ENCODE data around the gene KIF1B.

Gene KIF1B

DNA sequence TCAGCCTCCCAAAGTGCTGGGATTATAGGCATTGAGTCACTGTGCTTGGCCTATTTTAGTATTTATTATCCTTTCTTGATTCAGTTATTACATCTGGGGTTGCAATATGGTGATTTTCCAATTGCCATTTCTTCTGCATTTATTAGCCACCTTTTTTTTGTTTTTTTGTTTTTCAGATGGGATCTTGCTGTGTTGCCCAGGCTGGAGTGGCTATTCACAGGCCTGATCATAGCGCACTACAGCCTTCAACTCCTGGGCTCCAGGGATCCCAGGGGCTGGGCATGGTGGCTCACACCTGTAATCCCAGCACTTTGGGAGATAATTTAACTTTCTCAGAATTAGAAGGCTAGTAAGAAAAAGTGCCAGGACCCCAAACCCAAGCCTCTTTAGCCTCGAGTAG lies 106.4 kb downstream of the KIF1B start:
- H3K4me3 ChIP-seq (ENCODE audit: low read depth, low read length) = no peak overlapping the region
- no peak for DNase-seq (ENCODE audit: low read depth)

DNA sequence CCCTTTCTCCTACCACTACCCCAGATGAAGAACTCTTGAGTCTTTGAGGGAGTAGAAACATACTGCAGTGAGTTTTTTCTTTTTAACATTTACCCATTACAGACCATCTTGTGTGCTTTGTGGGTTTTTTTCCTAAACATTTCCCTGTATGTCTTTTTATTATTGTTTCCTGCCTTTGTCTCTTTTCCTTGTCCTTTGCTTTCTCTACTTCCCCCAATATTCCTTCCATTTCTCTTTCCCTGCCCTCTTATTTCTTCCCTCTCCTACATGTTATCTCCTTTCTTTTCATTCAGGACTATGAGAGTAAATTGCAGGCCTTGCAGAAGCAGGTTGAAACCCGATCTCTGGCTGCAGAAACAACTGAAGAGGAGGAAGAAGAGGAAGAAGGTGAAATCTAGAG lies 109.4 kb downstream of the KIF1B start:
- DNase-seq (ENCODE audit: low read depth) = no peak

DNA sequence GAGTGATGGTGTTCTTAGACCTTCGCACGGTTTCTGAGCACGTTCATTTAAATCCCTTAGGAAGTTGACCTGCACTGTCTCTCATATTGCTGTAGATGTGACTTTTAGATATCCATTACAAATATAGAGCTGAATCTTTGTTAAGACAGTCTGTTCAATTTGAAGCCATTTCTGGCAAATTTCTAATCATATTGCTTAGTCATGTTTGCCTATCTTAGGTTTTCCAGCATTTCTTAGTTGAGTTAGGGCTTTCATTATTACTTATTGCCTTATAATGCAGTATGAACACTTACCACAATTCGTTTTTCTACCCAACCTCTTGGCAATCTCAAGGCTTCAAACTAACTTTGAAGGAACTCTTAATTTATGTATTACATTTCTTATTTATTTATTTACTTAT lies 110.0 kb downstream of the KIF1B start:
- no peak for DNase-seq (ENCODE audit: low read depth)
- no peak overlapping the region for H3K4me3 ChIP-seq (ENCODE audit: low read depth, low read length)

More for the DNA sequence above, 109.4 kb downstream of the KIF1B start:
- no peak overlapping the region for H3K4me3 ChIP-seq (ENCODE audit: low read depth, low read length)

DNA sequence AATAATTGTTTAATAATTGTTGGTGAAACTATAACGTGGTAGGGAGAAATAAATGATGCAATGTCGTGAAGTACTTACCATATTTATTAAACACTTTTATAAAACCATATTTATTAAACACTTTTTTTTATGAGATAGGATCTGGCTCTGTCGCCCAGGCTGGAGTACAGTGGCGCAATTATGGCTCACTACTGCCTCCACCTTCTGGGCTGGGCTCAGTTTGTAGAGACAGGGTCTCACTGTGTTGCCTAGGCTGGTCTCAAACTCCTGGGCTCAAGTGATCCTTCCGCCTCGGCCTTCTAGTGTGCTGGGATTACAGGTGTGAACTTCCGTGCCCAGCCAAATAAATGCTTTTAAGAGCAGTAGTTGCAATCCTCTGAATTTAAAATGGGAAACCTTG lies 112.5 kb downstream of the KIF1B start:
- DNase-seq (ENCODE audit: low read depth) = no peak

DNA sequence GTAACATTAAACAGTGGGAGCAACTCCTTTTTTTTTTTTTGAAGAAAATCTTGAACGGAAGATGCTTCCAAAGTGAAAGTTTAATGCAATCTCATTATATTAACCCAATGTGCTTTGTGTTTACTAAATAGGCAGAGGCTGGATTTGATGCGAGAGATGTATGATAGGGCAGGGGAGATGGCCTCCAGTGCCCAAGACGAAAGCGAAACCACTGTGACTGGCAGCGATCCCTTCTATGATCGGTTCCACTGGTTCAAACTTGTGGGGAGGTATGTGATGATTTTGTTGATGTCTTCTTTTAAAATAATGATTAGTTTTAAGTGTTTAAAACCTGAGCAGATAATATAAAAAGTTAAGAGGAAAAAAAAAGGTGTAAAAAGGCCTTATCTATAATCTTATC lies 114.3 kb downstream of the KIF1B start:
- no peak for DNase-seq (ENCODE audit: low read depth)
- no peak overlapping the region for H3K4me3 ChIP-seq (ENCODE audit: low read depth, low read length)

More for the DNA sequence above, 112.5 kb downstream of the KIF1B start:
- no peak overlapping the region for H3K4me3 ChIP-seq (ENCODE audit: low read depth, low read length)

DNA sequence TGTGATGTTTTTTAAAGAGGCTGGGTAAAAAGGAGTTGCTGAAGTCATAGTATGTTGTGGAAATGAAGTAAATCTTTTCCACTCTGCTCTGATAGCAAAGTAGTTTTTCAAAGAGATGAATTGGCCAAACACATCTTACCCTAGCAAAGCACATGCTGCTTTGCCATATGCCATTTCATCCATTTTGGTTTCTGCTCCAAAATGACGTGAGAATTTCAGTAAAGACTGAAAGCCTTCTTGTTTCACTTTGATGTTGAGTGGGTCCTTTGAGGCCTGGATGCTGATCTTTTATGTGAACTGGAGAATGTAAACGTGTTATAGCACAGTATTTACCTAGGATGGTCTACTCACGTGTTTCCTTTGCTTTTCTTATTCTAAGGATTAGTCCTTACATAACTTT lies 115.2 kb downstream of the KIF1B start:
- H3K4me3 ChIP-seq (ENCODE audit: low read depth, low read length) = no peak overlapping the region
- DNase-seq (ENCODE audit: low read depth) = no peak

DNA sequence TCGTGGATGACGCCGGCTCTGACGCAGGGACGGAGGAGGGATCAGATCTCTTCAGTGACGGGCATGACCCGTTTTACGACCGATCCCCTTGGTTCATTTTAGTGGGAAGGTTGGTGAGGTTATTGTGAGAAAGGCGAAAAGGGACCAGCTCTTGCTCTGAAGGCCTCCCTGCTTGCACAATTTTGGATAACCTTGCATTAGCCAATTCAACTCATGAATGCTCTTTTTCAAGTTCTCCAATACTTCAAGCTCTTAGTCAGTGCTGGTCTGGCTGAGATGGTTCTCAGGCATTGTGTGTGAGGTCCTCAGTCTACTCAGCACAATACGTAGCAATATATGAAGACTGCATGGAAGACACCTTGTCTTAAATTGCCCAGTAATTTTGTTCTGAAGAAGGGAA lies 115.9 kb downstream of the KIF1B start:
- H3K4me3 ChIP-seq (ENCODE audit: low read depth, low read length) = no peak overlapping the region
- DNase-seq (ENCODE audit: low read depth) = no peak

DNA sequence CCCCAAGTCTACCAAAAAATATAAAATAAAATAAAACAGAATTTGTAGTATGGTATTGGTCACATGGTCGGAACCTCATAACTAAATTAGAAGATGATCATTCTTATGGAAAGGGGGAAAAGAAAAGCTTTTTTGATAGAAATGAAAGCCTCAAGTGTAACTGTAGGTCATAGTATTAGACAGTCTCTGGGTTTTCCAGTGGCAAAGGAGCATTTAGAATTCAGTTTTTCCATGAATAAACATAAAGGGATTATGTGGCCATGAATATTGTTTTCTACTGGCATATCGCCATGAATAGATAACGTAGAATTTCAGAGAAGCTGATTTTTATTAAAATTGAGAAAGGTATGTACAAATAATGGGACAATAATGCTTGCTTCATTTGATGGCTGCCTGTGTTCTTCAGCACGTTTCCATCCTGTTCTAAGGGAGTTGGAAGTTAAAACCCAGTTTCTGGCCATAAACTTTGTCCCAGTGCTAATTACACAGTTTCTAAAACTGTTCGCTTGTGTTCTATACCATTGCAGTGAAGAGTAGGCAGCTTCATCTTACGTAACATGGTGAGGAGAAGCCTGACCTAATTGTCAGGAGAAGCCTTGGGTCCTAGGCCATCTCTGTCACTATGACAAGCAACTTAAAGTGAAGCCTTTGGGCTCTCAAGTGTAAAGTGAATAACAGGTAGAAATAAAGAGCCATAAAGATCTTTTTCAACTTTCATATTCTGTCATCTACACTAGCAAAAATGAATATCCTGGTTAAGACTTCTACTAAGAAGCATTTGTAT lies 118.0 kb downstream of the KIF1B start:
- DNase-seq (ENCODE audit: low read depth) = no peak
- H3K4me3 ChIP-seq (ENCODE audit: low read depth, low read length) = no peak overlapping the region

DNA sequence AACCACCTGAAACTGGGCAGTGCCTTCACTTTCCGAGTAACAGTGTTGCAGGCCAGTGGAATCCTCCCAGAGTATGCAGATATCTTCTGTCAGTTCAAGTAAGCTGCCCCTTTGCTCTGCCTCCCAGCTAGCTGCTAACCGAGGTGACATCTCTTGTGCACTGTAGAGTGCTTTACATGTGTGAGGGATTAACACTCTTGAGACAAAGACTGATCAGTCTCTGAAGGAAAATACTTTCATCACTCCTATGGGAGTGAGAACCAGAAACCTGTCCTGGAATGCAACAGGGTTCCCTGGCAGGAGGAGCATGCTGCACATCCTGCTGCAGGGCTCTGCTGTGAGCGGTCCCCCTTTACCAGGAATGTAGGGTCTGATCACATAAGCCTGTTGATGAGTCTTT lies 127.1 kb downstream of the KIF1B start:
- DNase-seq (ENCODE audit: low read depth) = no peak
- no peak overlapping the region for H3K4me3 ChIP-seq (ENCODE audit: low read depth, low read length)

DNA sequence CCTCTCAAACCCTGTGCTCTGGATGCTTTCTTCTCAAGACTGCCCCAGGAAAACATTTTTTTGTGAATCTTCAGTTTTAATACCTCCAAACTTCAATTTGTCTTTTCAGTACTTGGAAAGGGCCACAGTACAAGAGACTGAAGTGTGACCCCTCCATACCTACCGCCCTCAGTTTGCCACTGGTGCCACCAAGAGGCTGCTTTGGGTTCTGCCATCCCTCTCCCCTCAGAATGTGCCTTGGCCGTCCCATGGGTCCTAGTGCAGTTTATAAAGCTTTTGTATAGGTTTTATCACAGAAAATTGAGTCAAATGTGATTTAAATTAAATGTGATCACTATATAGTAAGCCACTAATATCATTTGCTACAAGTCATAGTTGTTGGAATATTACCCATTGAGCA lies 127.7 kb downstream of the KIF1B start:
- no peak overlapping the region for H3K4me3 ChIP-seq (ENCODE audit: low read depth, low read length)
- peak; percentile 5 for DNase-seq (ENCODE audit: low read depth)

DNA sequence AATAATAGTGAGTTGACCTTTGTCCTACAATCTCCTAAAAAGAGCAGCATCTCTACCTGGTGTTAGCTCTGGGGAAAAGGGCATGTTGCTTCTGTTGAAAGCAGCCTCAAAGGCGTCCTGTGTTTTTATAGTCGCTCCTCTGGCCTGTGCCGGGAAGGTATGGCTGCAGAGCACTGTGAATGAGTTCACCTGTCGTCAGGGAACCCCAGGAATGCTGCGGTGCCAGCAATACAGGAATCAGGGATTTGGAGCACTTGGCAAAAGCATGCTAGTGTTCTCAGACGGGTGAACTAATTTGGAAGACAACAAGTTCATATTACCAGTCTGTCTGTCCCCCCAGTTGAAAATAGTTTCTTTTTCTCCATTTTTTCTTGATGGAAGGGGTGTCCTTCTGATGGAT lies 128.2 kb downstream of the KIF1B start:
- H3K4me3 ChIP-seq (ENCODE audit: low read depth, low read length) = no peak overlapping the region
- no peak for DNase-seq (ENCODE audit: low read depth)

DNA sequence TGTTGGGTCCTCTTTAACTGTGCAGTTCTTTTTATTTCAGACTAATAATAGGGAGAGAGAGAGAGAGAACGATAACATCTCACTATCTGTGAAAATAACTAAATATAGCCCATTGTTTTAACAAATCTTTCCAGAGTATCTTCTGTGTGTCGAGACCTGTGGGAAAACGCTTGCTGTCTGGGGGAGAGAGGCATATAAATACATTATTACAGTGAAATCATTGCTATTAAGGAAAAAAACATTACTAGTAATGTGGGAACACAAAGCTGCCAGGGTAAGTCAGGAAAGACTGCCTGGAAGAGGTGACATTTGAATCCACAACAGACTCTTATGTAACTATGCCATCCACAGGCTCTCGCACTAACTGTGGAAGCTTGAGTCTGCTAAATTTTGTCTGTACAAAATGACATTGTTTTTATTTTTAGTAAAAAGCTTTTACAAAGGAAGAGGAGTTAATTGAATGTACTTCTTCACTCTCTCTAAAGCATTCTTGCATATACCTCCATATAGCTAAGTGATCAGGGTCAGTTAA lies 128.7 kb downstream of the KIF1B start:
- no peak overlapping the region for H3K4me3 ChIP-seq (ENCODE audit: low read depth, low read length)
- DNase-seq (ENCODE audit: low read depth) = no peak

DNA sequence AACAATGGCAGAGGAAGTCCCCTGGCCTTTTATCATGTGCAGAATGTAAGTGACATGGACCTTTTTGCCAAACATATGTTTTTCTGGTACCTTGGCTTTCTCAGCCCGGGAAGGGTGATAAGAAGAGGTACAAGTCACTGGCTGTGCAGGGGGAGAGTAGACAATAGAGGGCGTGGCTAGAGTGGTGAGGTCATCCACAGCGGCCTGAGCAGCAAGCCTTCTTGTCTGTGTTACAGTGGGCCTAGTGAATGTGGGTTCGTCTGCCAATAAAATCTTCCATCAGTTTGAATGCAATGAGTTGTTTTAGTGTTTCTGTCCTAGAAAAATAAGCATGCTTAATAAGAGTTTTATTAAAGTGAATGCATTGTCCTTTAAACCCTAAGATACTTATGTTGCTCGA lies 129.4 kb downstream of the KIF1B start:
- DNase-seq (ENCODE audit: low read depth) = no peak
- H3K4me3 ChIP-seq (ENCODE audit: low read depth, low read length) = no peak overlapping the region

DNA sequence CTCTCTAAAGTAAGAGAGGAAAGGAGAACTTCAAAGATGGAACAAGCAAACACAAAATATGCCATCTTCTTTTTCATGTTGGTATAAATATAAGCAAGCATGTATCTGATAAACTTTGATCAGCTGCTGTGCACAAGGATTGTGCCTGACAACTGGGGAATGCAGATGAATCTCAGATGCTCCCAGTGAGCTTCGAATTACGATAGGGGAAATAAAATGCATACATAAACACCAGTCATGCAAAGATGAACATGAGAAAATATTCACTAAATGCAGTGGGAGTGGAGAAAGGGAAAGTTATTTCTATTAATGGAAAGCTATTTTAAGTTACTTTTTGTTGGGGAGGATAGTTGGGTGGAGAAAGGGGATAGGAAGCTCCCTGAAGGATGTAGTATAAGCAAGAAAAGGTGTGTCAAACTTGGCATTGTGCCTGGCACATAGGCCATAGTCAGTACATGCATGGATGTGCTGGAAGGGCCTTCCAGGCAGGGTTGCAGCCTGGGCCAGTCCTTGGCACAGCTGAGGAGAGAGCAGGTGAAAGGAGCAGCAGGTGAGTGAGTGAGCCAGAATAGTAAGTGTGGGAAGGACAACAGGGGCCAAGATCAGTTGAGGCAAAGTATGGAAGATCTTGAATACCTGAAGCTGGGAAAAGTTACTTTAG lies 130.7 kb downstream of the KIF1B start:
- DNase-seq (ENCODE audit: low read depth) = no peak
- no peak overlapping the region for H3K4me3 ChIP-seq (ENCODE audit: low read depth, low read length)

DNA sequence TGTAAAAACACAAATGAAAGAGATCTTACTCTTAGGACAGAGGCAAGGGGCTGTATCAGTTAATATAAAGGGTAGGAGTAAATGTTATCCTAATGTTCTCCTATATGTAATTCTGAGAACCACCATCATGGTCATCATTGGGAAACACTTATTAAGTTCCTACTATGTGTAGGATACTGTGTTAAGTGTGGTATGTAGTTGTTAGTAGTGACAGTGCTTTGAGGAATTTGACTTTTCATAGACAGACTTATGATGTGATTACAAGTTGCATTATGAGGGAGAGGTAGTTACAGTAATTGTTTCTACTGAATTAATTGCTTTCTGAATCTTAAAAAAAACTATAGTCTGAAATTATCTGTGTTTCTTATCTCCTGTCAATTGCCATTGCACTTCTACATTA lies 136.7 kb downstream of the KIF1B start:
- no peak overlapping the region for H3K4me3 ChIP-seq (ENCODE audit: low read depth, low read length)
- no peak for DNase-seq (ENCODE audit: low read depth)

DNA sequence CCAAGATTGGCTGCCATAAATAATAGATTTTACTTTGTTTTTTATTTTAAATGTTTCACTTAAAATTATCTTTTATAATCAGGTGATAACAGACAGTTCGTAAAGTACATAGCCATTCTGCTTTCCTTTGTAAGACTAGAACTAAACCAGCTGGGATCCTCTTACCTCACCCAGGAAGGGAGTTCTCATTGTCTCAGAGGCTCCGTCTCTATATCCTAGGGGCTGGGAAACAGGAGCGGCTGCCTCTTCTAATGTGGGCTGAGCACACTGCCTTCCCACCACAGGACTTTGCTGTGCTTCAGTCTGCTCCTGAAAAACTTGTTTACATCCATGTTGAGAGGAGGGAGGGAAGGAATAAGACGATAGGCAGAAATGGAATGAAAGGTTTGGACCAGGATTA lies 142.9 kb downstream of the KIF1B start:
- H3K4me3 ChIP-seq (ENCODE audit: low read depth, low read length) = no peak overlapping the region
- no peak for DNase-seq (ENCODE audit: low read depth)

DNA sequence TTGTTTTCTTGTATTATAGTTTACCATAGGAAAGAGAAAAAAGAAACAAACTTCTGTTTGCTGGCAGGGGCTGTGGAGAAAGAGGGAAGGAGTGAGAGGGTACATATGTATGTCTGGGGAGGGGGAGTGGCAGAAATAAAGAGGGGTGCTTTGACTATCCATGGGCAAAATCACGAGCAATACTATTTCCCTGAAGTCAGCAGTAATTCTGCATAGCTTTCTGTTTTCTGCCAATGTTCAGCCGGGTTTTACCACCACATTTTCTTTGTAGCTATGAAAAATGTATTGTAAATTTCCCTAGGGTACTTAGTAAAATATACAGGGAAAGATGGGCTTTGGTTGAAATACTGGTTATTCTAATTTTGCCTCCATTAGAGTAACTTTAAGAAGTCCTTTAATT lies 143.3 kb downstream of the KIF1B start:
- H3K4me3 ChIP-seq (ENCODE audit: low read depth, low read length) = no peak overlapping the region
- DNase-seq (ENCODE audit: low read depth) = no peak

DNA sequence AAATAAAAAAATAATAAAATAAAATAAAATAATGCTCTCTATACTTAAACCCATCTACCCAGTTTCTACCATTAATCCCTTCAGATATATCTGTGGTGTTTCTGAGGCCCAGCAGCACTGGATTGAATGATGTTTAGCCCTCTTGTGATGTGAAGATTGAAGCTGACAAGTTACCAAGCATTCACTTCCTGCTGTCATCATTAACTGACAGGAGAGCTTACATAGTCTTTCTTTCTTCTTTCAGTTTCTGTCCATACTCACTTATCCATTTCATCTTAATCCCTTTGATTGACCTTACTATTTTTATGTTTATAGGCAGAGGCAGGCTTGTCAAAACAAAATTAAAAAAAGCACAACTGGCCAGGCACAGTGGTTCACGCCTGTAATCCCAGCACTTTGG lies 149.7 kb downstream of the KIF1B start:
- DNase-seq (ENCODE audit: low read depth) = no peak
- H3K4me3 ChIP-seq (ENCODE audit: low read depth, low read length) = no peak overlapping the region

DNA sequence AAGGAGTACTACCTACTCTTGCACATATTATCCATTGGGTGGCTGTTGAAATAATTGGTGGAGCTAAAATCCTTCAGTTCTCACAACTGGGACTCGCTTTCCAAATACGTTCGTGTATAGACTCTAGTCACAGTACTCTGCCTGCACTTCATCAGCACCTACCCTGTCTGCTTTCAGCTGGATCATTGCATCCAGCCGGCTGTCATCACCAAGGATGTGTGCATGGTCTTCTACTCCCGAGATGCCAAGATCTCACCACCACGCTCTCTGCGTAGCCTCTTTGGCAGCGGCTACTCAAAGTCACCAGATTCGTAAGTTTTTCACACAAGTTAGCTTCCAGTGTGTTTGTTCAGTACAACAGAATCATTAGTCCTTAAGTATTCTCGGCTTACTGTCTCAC lies 151.1 kb downstream of the KIF1B start:
- DNase-seq (ENCODE audit: low read depth) = no peak
- H3K4me3 ChIP-seq (ENCODE audit: low read depth, low read length) = no peak overlapping the region

DNA sequence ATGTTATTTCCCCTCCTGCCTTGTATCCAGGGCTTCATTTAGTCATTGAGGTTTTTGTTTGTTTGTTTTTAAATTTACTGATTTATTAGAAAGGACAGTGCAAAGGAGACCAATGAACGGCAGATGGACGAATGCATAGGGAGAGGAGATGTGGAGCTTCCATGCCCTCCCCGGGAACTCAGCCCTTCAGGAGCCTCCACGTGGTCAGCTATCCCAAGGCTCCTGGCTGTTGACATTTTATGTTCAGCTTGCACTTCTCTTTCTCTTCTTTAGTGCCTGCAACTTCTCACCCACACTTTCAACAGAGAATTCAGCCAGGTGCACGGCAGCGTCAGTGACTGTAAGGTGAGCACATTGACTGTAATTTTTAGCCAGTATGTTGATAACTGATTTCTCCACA lies 157.8 kb downstream of the KIF1B start:
- DNase-seq (ENCODE audit: low read depth) = no peak

DNA sequence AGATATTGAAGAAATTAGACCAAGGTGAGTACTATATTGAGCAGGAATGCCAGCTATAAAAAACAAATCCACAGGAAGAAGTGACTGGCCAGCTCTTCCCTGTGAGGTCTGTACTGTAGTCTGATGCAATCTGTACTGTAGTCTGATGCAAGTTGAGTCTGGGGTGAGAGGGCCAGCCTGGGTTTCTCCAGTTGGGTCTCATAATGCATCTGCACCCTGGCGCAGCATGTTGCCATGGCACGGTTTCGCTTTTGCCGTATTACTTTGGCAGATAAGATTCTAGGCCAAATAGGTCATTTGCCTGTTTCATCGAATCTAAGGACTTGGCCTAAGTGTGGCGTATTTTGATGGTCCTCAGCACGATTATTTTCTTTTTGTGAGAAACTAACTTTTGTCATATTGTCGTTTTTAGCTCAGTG lies 164.1 kb downstream of the KIF1B start:
- no peak for DNase-seq (ENCODE audit: low read depth)

More for the DNA sequence above, 157.8 kb downstream of the KIF1B start:
- H3K4me3 ChIP-seq (ENCODE audit: low read depth, low read length) = no peak overlapping the region

More for the DNA sequence above, 164.1 kb downstream of the KIF1B start:
- no peak overlapping the region for H3K4me3 ChIP-seq (ENCODE audit: low read depth, low read length)

Data from skeletal muscle cell (primary cell).